GM12878 (cell line): ENCODE measurements around the gene ACTL6B.

ENCODE experiments used
- CREM ChIP-seq: IDR thresholded peaks from 2 replicates; pipeline ENCODE4 v1.6.1; 2014; ENCODE audit warnings: antibody characterized with exemption, low read depth
- RAD21 ChIP-seq: IDR thresholded peaks from 2 replicates; pipeline ENCODE4 v1.6.1; 2011; ENCODE audit warnings: mild to moderate bottlenecking, low read depth, low read length, moderate library complexity; ENCODE audit not compliant: insufficient read depth

GRCh38 chr7:100674411-100675104 lies 18.3 kb upstream of the ACTL6B start:
- TF ChIP-seq RAD21 (no peak), CREM (no peak)
